Measurements from ENCODE around the gene ATR.

DNA sequence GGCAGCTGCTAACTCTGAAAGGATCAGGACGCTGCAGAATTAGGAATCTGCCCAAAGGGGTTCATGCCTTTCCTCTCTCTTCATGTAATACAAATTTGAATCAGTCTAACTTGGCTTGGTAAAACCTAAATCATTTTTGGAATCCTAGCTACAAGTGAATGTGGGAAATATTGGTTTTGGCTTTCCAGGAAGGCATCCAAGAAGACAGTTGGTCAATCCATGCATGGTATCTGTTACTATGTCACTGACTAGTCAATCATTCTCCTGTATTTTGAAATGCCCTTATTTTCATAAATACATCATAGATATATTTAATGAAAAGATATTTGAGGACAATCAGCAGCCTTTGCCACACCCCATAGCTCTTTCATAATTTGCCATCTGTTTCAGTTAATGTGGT, 10.2 kb upstream of the ATR start:
- TF ChIP-seq, protein P1, sequence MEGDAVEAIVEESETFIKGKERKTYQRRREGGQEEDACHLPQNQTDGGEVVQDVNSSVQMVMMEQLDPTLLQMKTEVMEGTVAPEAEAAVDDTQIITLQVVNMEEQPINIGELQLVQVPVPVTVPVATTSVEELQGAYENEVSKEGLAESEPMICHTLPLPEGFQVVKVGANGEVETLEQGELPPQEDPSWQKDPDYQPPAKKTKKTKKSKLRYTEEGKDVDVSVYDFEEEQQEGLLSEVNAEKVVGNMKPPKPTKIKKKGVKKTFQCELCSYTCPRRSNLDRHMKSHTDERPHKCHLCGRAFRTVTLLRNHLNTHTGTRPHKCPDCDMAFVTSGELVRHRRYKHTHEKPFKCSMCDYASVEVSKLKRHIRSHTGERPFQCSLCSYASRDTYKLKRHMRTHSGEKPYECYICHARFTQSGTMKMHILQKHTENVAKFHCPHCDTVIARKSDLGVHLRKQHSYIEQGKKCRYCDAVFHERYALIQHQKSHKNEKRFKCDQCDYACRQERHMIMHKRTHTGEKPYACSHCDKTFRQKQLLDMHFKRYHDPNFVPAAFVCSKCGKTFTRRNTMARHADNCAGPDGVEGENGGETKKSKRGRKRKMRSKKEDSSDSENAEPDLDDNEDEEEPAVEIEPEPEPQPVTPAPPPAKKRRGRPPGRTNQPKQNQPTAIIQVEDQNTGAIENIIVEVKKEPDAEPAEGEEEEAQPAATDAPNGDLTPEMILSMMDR (IDR thresholded peaks at IDR 0.05; ENCODE audit: poor library complexity, severe bottlenecking): no peak
- TF ChIP-seq EP300 (conservative IDR thresholded peaks at IDR 0.05; ENCODE audit: poor library complexity, severe bottlenecking) (no peak), TAF1 (IDR thresholded peaks at IDR 0.05; ENCODE audit: low read depth) (no peak), EZH2 (IDR thresholded peaks at IDR 0.05; ENCODE audit: borderline replicate concordance, insufficient read depth, low read length, poor library complexity, severe bottlenecking) (no peak), RAD21 (conservative IDR thresholded peaks at IDR 0.05) (no peak)

All from neural cell (in vitro differentiated cells).